ENCODE data around the gene SHD.

The SHD gene

GRCh38 chr19:4313847-4314490, 34.9 kb downstream of the SHD start:
- no peak overlapping the region for H3K9ac ChIP-seq
- H3K9me3 ChIP-seq (ENCODE audit: control insufficient read depth, low read length), result no peaks in the 10 kb centered on the region
- H3K79me2 ChIP-seq, result no peaks in the 10 kb centered on the region
- no peaks in the 10 kb centered on the region for H3K36me3 ChIP-seq (ENCODE audit: control insufficient read depth, insufficient read depth, low read length)
- H3K4me3 ChIP-seq (ENCODE audit: low read depth, low read length), result no peak overlapping the region
- H3K4me1 ChIP-seq, result no peaks in the 10 kb centered on the region
- H3K27ac ChIP-seq, result no peak overlapping the region
- no peak overlapping the region for H3K4me2 ChIP-seq (ENCODE audit: low read length)
- H2AFZ ChIP-seq, result no peak overlapping the region
- no peaks in the 10 kb centered on the region for H3K27me3 ChIP-seq (ENCODE audit: control insufficient read depth, insufficient read depth, low read length)
- TF ChIP-seq, protein P1, sequence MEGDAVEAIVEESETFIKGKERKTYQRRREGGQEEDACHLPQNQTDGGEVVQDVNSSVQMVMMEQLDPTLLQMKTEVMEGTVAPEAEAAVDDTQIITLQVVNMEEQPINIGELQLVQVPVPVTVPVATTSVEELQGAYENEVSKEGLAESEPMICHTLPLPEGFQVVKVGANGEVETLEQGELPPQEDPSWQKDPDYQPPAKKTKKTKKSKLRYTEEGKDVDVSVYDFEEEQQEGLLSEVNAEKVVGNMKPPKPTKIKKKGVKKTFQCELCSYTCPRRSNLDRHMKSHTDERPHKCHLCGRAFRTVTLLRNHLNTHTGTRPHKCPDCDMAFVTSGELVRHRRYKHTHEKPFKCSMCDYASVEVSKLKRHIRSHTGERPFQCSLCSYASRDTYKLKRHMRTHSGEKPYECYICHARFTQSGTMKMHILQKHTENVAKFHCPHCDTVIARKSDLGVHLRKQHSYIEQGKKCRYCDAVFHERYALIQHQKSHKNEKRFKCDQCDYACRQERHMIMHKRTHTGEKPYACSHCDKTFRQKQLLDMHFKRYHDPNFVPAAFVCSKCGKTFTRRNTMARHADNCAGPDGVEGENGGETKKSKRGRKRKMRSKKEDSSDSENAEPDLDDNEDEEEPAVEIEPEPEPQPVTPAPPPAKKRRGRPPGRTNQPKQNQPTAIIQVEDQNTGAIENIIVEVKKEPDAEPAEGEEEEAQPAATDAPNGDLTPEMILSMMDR (IDR thresholded peaks at IDR 0.05), result no peak

DNA sequence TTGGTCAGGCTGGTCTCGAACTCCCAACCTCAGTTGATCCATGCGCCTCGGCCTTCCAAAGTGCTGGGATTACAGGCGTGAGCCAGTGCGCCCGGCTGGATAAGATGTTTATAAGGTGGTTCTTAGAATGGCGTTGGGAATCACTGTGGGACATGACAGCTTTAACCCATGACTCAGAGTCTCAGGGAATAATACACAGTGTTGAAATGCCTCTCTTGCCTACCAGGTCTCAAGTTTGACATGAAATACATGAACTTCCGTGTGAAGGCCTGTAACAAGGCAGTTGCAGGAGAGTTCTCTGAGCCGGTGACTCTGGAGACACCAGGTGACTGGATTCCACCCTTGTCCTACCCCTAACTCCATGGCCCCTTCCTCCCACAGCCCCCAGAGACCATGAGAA, 37.9 kb downstream of the SHD start:
- no peak overlapping the region for H3K4me3 ChIP-seq (ENCODE audit: low read depth, low read length)
- TF ChIP-seq, protein P1 (IDR thresholded peaks at IDR 0.05), result no peak
- H3K79me2 ChIP-seq, result no peaks in the 10 kb centered on the region
- no peak overlapping the region for H3K27ac ChIP-seq
- H2AFZ ChIP-seq, result no peak overlapping the region
- H3K9ac ChIP-seq, result no peak overlapping the region
- no peaks in the 10 kb centered on the region for H3K9me3 ChIP-seq (ENCODE audit: control insufficient read depth, low read length)
- no peaks in the 10 kb centered on the region for H3K27me3 ChIP-seq (ENCODE audit: control insufficient read depth, insufficient read depth, low read length)
- no peaks in the 10 kb centered on the region for H3K4me1 ChIP-seq
- H3K36me3 ChIP-seq (ENCODE audit: control insufficient read depth, insufficient read depth, low read length), result no peaks in the 10 kb centered on the region
- H3K4me2 ChIP-seq (ENCODE audit: low read length), result no peak overlapping the region

GRCh38 chr19:4318460-4318859, 39.4 kb downstream of the SHD start:
- Histone ChIP-seq H3K9me3 (ENCODE audit: control insufficient read depth, low read length) (no peaks in the 10 kb centered on the region), H3K4me2 (ENCODE audit: low read length) (no peak overlapping the region), H3K27me3 (ENCODE audit: control insufficient read depth, insufficient read depth, low read length) (no peaks in the 10 kb centered on the region), H3K4me1 (no peaks in the 10 kb centered on the region), H2AFZ (no peak overlapping the region), H3K36me3 (ENCODE audit: control insufficient read depth, insufficient read depth, low read length) (no peaks in the 10 kb centered on the region), H3K9ac (no peak overlapping the region), H3K27ac (no peak overlapping the region), H3K79me2 (no peaks in the 10 kb centered on the region), H3K4me3 (ENCODE audit: low read depth, low read length) (no peak overlapping the region)
- TF ChIP-seq, protein P1 (IDR thresholded peaks at IDR 0.05), result no peak

DNA sequence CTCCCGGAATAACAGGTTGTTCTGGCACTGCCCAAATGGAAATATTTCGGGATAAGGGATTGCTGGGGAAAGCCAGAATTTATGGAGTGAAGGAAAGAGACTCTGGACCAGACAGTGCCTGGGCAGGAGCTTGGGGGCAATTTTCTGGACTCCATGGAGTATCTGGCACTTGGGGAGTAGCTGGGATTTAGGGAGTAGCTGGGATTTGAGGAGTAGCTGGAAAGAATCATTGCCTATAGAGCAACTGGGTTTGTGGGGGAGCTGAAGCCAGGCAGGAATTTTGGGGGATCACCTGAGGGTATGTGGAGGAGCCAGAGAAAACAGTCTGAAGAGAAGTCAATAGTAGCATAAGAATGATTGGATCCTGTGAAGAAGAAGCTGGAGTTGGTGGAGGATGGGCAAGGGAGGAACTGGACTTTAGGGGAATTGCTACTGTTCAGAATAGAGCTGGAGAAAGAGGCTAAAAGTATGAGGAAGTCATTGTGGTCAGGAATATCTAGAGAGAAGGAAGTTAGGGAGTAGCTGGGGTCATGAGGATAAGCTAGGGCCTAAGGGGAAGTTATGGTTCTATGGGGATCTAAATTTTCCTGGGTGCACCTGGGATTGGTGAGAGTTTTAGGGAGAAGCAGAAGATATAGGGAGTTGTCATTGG, 40.1 kb downstream of the SHD start:
- Histone ChIP-seq H3K4me1 (no peaks in the 10 kb centered on the region), H3K27ac (no peak overlapping the region), H3K4me2 (ENCODE audit: low read length) (no peak overlapping the region), H3K79me2 (no peaks in the 10 kb centered on the region), H3K9me3 (ENCODE audit: control insufficient read depth, low read length) (no peaks in the 10 kb centered on the region), H3K4me3 (ENCODE audit: low read depth, low read length) (no peak overlapping the region), H3K9ac (no peak overlapping the region), H3K36me3 (ENCODE audit: control insufficient read depth, insufficient read depth, low read length) (no peaks in the 10 kb centered on the region), H2AFZ (no peak overlapping the region), H3K27me3 (ENCODE audit: control insufficient read depth, insufficient read depth, low read length) (no peaks in the 10 kb centered on the region)
- TF ChIP-seq, protein P1 (IDR thresholded peaks at IDR 0.05), result no peak

GRCh38 chr19:4320419-4320818, 41.4 kb downstream of the SHD start:
- H3K27ac ChIP-seq, result no peak overlapping the region
- no peak overlapping the region for H3K4me3 ChIP-seq (ENCODE audit: low read depth, low read length)
- H3K27me3 ChIP-seq (ENCODE audit: control insufficient read depth, insufficient read depth, low read length), result no peaks in the 10 kb centered on the region
- H3K4me1 ChIP-seq, result no peaks in the 10 kb centered on the region
- no peaks in the 10 kb centered on the region for H3K79me2 ChIP-seq
- H2AFZ ChIP-seq, result no peak overlapping the region
- no peaks in the 10 kb centered on the region for H3K36me3 ChIP-seq (ENCODE audit: control insufficient read depth, insufficient read depth, low read length)
- no peaks in the 10 kb centered on the region for H3K9me3 ChIP-seq (ENCODE audit: control insufficient read depth, low read length)
- no peak overlapping the region for H3K9ac ChIP-seq
- TF ChIP-seq, protein P1 (IDR thresholded peaks at IDR 0.05), result no peak
- no peak overlapping the region for H3K4me2 ChIP-seq (ENCODE audit: low read length)
